Parathyroid adenoma (tissue), 2 donors: Measurements from ENCODE around the gene KIF17.
A peak's percentile ranks its signal among the peaks of the same experiment; 100 is the strongest.

Source experiments
- H2AFZ ChIP-seq: fragments of 300-600 bp; sonication (generic); one replicate; pipeline ENCODE4 v1.7.0; 2017; ENCODE audit warnings: antibody characterized with exemption, mild to moderate bottlenecking
- H3K27ac ChIP-seq: fragments of 300-600 bp; sonication (generic); one replicate; pipeline ENCODE4 v1.7.0; 2017
- H3K27me3 ChIP-seq: fragments of 300-600 bp; sonication (generic); one replicate; pipeline ENCODE4 v1.7.0; 2017; ENCODE audit warnings: low read length; ENCODE audit not compliant: control insufficient read depth, insufficient read depth
- H3K36me3 ChIP-seq: fragments of 300-600 bp; sonication (generic); one replicate; pipeline ENCODE4 v1.7.0; 2017; ENCODE audit warnings: low read length; ENCODE audit not compliant: control insufficient read depth, insufficient read depth
- H3K4me1 ChIP-seq: fragments of 300-600 bp; sonication (generic); one replicate; pipeline ENCODE4 v1.7.0; 2017; ENCODE audit warnings: control low read depth
- H3K4me2 ChIP-seq: fragments of 300-600 bp; sonication (generic); one replicate; pipeline ENCODE4 v1.7.0; 2017; ENCODE audit warnings: low read length
- H3K4me3 ChIP-seq: fragments of 300-600 bp; sonication (generic); one replicate; pipeline ENCODE4 v1.7.0; 2017; ENCODE audit warnings: low read depth, low read length
- H3K79me2 ChIP-seq: fragments of 300-600 bp; sonication (generic); one replicate; pipeline ENCODE4 v1.7.0; 2017; ENCODE audit warnings: control low read depth
- H3K9ac ChIP-seq: fragments of 300-600 bp; sonication (generic); one replicate; pipeline ENCODE4 v1.7.0; 2017; ENCODE audit warnings: mild to moderate bottlenecking
- H3K9me3 ChIP-seq: fragments of 300-600 bp; sonication (generic); one replicate; pipeline ENCODE4 v1.7.0; 2017; ENCODE audit warnings: low read length; ENCODE audit not compliant: control insufficient read depth
- CTCF ChIP-seq: fragments of 300-600 bp; sonication (generic); IDR thresholded peaks from one replicate; pipeline ENCODE4 v1.7.0; 2017; ENCODE audit warnings: antibody characterized with exemption, mild to moderate bottlenecking
- donor health status: primary hyperparathyroidism.

The KIF17 gene

GRCh38 chr1:20661207-20662109 lies 56.3 kb downstream of the KIF17 start, which contains the start of gene DDOST:
Gene DDOST (minus strand): TSS chr1:20661369. CDS start chr1:20661350, 19 bp downstream.
- Histone ChIP-seq H3K9me3 (no peaks in the 10 kb centered on the region), H3K9ac (peak within 1 kb of the TSS; percentile 46), H2AFZ (peak within 1 kb of the TSS; percentile 95), H3K4me2 (peak within 1 kb of the TSS; percentile 85), H3K4me1 (no peaks in the 10 kb centered on the region), H3K27me3 (no peaks in the 10 kb centered on the region), H3K4me3 (peak within 1 kb of the TSS; percentile 98), H3K27ac (peak within 1 kb of the TSS; percentile 81), H3K36me3 (no peaks in the 10 kb centered on the region), H3K79me2 (peaks cover 19% of the 10 kb centered on the region)
- peak; percentile 42 for TF ChIP-seq CTCF

DNA sequence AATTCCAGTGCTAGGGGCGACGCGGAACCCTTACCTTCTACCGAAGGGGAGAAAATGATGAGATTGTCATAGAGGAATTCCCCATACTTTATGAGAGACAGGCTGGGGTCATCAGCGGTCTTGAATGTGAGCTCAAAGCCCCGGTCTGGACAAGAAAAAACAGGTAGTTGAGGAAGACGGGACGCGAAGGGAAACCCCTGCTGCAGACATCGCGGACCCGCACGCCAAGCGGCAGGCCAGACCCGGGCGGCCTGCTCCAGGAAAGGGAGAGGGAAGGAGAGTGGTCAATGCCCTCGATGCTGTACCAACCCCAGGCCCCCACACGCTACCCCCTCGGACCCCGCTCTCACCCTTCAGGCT lies 57.0 kb downstream of the KIF17 start:
- Histone ChIP-seq H2AFZ (peak overlapping the region; percentile 95), H3K27me3 (no peaks in the 10 kb centered on the region), H3K4me3 (peak overlapping the region; percentile 98), H3K36me3 (no peaks in the 10 kb centered on the region), H3K4me2 (peak overlapping the region; percentile 85), H3K9ac (peak overlapping the region; percentile 46), H3K27ac (peak overlapping the region; percentile 29), H3K4me1 (no peaks in the 10 kb centered on the region), H3K9me3 (no peaks in the 10 kb centered on the region), H3K79me2 (peaks cover 19% of the 10 kb centered on the region)
- TF ChIP-seq CTCF, result no peak

GRCh38 chr1:20660363-20660762 lies 57.4 kb downstream of the KIF17 start:
- Histone ChIP-seq H3K4me1 (no peaks in the 10 kb centered on the region), H2AFZ (no peak overlapping the region), H3K9me3 (no peaks in the 10 kb centered on the region), H3K27ac (no peak overlapping the region), H3K36me3 (no peaks in the 10 kb centered on the region), H3K4me2 (peak overlapping the region; percentile 85), H3K27me3 (no peaks in the 10 kb centered on the region), H3K79me2 (peaks cover 19% of the 10 kb centered on the region), H3K4me3 (peak overlapping the region; percentile 98), H3K9ac (peak overlapping the region; percentile 46)
- TF ChIP-seq CTCF, result no peak

- Histone ChIP-seq H3K4me1 (no peaks in the 10 kb centered on the region), H3K36me3 (no peaks in the 10 kb centered on the region), H3K9ac (no peak overlapping the region), H3K27me3 (no peaks in the 10 kb centered on the region), H3K4me2 (no peak overlapping the region), H3K79me2 (peaks cover 19% of the 10 kb centered on the region), H3K9me3 (no peaks in the 10 kb centered on the region), H3K27ac (no peak overlapping the region), H3K4me3 (no peak overlapping the region), H2AFZ (no peak overlapping the region)
- no peak for TF ChIP-seq CTCF
Measured at GRCh38 chr1:20658166-20658915, 59.5 kb downstream of the KIF17 start.
